CD4-positive, alpha-beta T cell treated with Interleukin-21 for 1 hour (primary cell): Measurements from ENCODE around the gene PTBP1.

ENCODE experiments used
- DNase-seq: peaks from one replicate; pipeline ENCODE4 v3.0.0-alpha.2; 2020

Gene PTBP1

GRCh38 chr19:855566-856120 lies 58.4 kb downstream of the PTBP1 start:
- DNase-seq, result no peak

GRCh38 chr19:858284-858683 lies 61.0 kb downstream of the PTBP1 start:
- no peak for DNase-seq

GRCh38 chr19:858868-859843 lies 61.9 kb downstream of the PTBP1 start, which contains the start of gene CFD:
Gene CFD, plus strand, starts transcription at chr19:859664. Its CDS starts 26 bp downstream, at chr19:859690.
- DNase-seq, result no peak

GRCh38 chr19:861141-861755 lies 64.0 kb downstream of the PTBP1 start:
- no peak for DNase-seq
